ENCODE measurements around the gene CDCA4. TPM values are rescaled to one million over a fixed set of nuclear protein-coding genes. Genes with fewer than 3 reads are reported as not detected.

The CDCA4 gene
- total and polyA plus RNA-seq, 2 donors (not counting 1 experiment from before 2014, with no cell fraction given), result 6.3 to 11.7 TPM

DNA sequence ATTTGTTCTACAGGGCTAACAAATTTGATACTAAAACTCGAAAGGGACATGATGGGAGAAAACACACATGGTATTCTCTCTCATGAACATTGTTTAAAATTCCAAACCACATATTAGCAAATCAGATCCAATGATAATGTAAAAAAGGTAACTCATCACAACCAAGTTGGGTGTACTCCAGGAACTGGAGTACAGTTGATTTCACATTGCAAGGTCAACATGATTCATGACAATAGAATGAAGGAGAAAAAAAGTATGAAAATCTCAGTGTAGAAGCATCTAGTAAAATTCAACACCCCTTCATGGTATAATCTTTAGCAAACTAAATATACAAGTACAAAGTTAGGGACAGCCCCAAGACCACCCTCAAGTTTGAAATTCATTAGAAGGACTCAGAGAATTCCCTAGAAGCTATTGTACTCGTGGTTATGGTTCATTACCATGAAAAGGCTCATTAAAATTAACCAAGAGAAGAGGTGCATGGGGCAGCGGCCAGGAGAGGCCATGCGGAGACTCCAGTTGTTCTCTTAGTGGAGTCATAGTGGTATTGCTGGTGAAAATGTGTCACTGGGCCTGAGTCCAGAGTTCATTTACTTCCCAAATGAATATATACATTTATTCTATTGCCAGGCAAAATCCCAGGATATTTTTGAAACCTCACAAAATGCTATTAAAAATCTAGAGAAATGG lies 3.1 kb upstream of the CDCA4 start:
- Mint-ChIP-seq H3K4me1 (peaks cover 45% of the 10 kb centered on the region), H3K9me3 (ENCODE audit: insufficient read depth) (no peaks in the 10 kb centered on the region), H3K27me3 (no peaks in the 10 kb centered on the region), H3K27ac (peak overlapping the region; percentile 8), H3K4me3 (peak overlapping the region; percentile 16)
- intact Hi-C loops (cut with micrococcal nuclease), result no loop called here
- POLR2A ChIA-PET, result no interaction called here
- peaks cover 0 to 3% (median 0%) of the 10 kb centered on the region in 3 donors for H3K9me3 ChIP-seq (ENCODE audit: control extremely low read depth in 1 of 3, control insufficient read depth in 2 of 3, insufficient read depth in 1 of 3, low read length in 2 of 3)
- H3K4me2 ChIP-seq (replicated peaks; ENCODE audit: low read depth, low read length, poor library complexity, severe bottlenecking), result no peak overlapping the region
- ATAC-seq (ENCODE audit: low read depth), result no peak
- DNase-seq, result no peak
- H3K27ac ChIP-seq (ENCODE audit: low read length in 2 of 2), result no peak overlapping the region
- no peaks in the 10 kb centered on the region for H3K27me3 ChIP-seq (replicated peaks in 1 of 4; ENCODE audit: control extremely low read depth in 1 of 4, control insufficient read depth in 3 of 4, insufficient read depth in 4 of 4, low read length in 3 of 4)
- CTCF ChIA-PET, result interaction anchor here (4.6 kb wide), 1 partner anchor 22 kb away, joined by 20 read pairs; no protein-coding TSS in a partner anchor
- TF ChIP-seq CTCF (IDR thresholded peaks at IDR 0.05), result no peak
- TF ChIP-seq EZH2 (IDR thresholded peaks at IDR 0.05; ENCODE audit: borderline replicate concordance, insufficient read depth, low read depth, low read length, poor library complexity, severe bottlenecking), result no peak
- H3K9ac ChIP-seq (ENCODE audit: low read length), result no peak overlapping the region
- no peaks in the 10 kb centered on the region for H3K36me3 ChIP-seq (replicated peaks in 1 of 2; ENCODE audit: control extremely low read depth in 1 of 2, control insufficient read depth in 1 of 2, extremely low read depth in 1 of 2, insufficient read depth in 2 of 2, low read length in 1 of 2)
- 88% methylated on average over 3 of the region's 4 CpGs for WGBS (ENCODE audit: insufficient coverage)
- no peak overlapping the region for H3K4me3 ChIP-seq (ENCODE audit: control extremely low read depth in 1 of 5, extremely low read depth in 1 of 5, insufficient read depth in 1 of 5, low read depth in 2 of 5, low read length in 4 of 5)
- no peak overlapping the region for H2AFZ ChIP-seq (ENCODE audit: insufficient read depth, low read depth, low read length, poor library complexity, severe bottlenecking)
- peaks cover 16 to 37% of the 10 kb centered on the region in 2 donors for H3K4me1 ChIP-seq (ENCODE audit: control insufficient read depth in 2 of 2, insufficient read depth in 2 of 2, low read length in 2 of 2)
- H4K20me1 ChIP-seq (ENCODE audit: control insufficient read depth, insufficient read depth, low read length, poor library complexity, severe bottlenecking), result peaks cover 14% of the 10 kb centered on the region
- H3K79me2 ChIP-seq (ENCODE audit: control insufficient read depth, insufficient read depth, low read length), result peaks cover 21% of the 10 kb centered on the region

GRCh38 chr14:105023144-105023543 lies 2.3 kb upstream of the CDCA4 start:
- intact Hi-C loops (cut with micrococcal nuclease), result no loop called here
- DNase-seq, result no peak
- H3K4me1 Mint-ChIP-seq, result peaks cover 49% of the 10 kb centered on the region
- Histone ChIP-seq H3K79me2 (ENCODE audit: control insufficient read depth, insufficient read depth, low read length) (peaks cover 29% of the 10 kb centered on the region), H3K9me3 (ENCODE audit: control extremely low read depth in 1 of 3, control insufficient read depth in 2 of 3, insufficient read depth in 1 of 3, low read length in 2 of 3) (peaks cover 0 to 3% (median 0%) of the 10 kb centered on the region in 3 donors), H3K4me1 (ENCODE audit: control insufficient read depth in 2 of 2, insufficient read depth in 2 of 2, low read length in 2 of 2) (peaks cover 17 to 43% of the 10 kb centered on the region in 2 donors), H4K20me1 (ENCODE audit: control insufficient read depth, insufficient read depth, low read length, poor library complexity, severe bottlenecking) (peaks cover 22% of the 10 kb centered on the region), H3K4me3 (ENCODE audit: control extremely low read depth in 1 of 5, extremely low read depth in 1 of 5, insufficient read depth in 1 of 5, low read depth in 2 of 5, low read length in 4 of 5) (no peak overlapping the region), H3K9ac (ENCODE audit: low read length) (no peak overlapping the region), H3K36me3 (replicated peaks in 1 of 2; ENCODE audit: control extremely low read depth in 1 of 2, control insufficient read depth in 1 of 2, extremely low read depth in 1 of 2, insufficient read depth in 2 of 2, low read length in 1 of 2) (no peaks in the 10 kb centered on the region), H3K27me3 (replicated peaks in 1 of 4; ENCODE audit: control extremely low read depth in 1 of 4, control insufficient read depth in 3 of 4, insufficient read depth in 4 of 4, low read length in 3 of 4) (no peaks in the 10 kb centered on the region), H3K4me2 (replicated peaks; ENCODE audit: low read depth, low read length, poor library complexity, severe bottlenecking) (no peak overlapping the region), H2AFZ (ENCODE audit: insufficient read depth, low read depth, low read length, poor library complexity, severe bottlenecking) (no peak overlapping the region), H3K27ac (ENCODE audit: low read length in 2 of 2) (no peak overlapping the region)
- no peak for TF ChIP-seq CTCF (IDR thresholded peaks at IDR 0.05)
- ChIA-PET POLR2A (no interaction called here), CTCF (interaction anchor here (1.0 kb wide), 1 partner anchor 22 kb away, joined by 7 read pairs; no protein-coding TSS in a partner anchor)
- 98% methylated on average over 7 of the region's 11 CpGs for WGBS (ENCODE audit: insufficient coverage)
- H3K9me3 Mint-ChIP-seq (ENCODE audit: insufficient read depth), result no peaks in the 10 kb centered on the region
- H3K27ac Mint-ChIP-seq, result peak overlapping the region; percentile 8
- H3K27me3 Mint-ChIP-seq, result no peaks in the 10 kb centered on the region
- H3K4me3 Mint-ChIP-seq, result peak overlapping the region; percentile 16
- no peak for ATAC-seq (ENCODE audit: low read depth)
